ENCODE data around the gene NLRC5. TPM values are rescaled to one million over a fixed set of nuclear protein-coding genes. Genes with fewer than 3 reads are reported as not detected.

Gene NLRC5
- total RNA-seq, 1 experiment from 2014 or later: 2.4 TPM

- no peak overlapping the region for H2AFZ ChIP-seq (ENCODE audit: low read length)
- no peak for TF ChIP-seq CTCF (conservative IDR thresholded peaks at IDR 0.05)
- no peaks in the 10 kb centered on the region for H4K20me1 ChIP-seq (ENCODE audit: control insufficient read depth, insufficient read depth, insufficient read length)
- H3K23me2 ChIP-seq (ENCODE audit: insufficient read length, low read depth, low read length, poor library complexity, severe bottlenecking): no peaks in the 10 kb centered on the region
- H2BK120ac ChIP-seq (ENCODE audit: low read depth, low read length, poor library complexity, severe bottlenecking): no peak overlapping the region
- peaks cover 9 to 18% of the 10 kb centered on the region in 2 experiments for H3K4me1 Mint-ChIP-seq
- H3K27ac Mint-ChIP-seq: no peak overlapping the region
- H3K27me3 Mint-ChIP-seq (ENCODE audit: low read depth): peaks cover 2% of the 10 kb centered on the region
- no peak overlapping the region for H2BK12ac ChIP-seq (ENCODE audit: insufficient read length, low read depth, low read length)
- H3K4me2 ChIP-seq (ENCODE audit: insufficient read depth, insufficient read length, low read length): no peak overlapping the region
- no peak overlapping the region for H3K4ac ChIP-seq (ENCODE audit: low read depth, low read length)
- H3K9ac ChIP-seq (ENCODE audit: extremely low read depth, insufficient read length, low read length): no peak overlapping the region
- H3K56ac ChIP-seq (ENCODE audit: insufficient read length, low read depth, low read length): no peak overlapping the region
- no peaks in the 10 kb centered on the region for H3K79me2 ChIP-seq (ENCODE audit: insufficient read depth, low read length)
- H4K8ac ChIP-seq (replicated peaks; ENCODE audit: insufficient read length, low read depth, low read length): no peak overlapping the region
- no CpG with 5 or more reads among the region's 9 CpGs for WGBS (ENCODE audit: extremely low coverage, insufficient read length, low lambda C conversion rate)
- H4K91ac ChIP-seq (ENCODE audit: insufficient read length, low read depth, low read length): no peak overlapping the region
- no peak overlapping the region for H4K5ac ChIP-seq (ENCODE audit: insufficient read length, low read depth, low read length)
- no peaks in the 10 kb centered on the region for H3K27me3 ChIP-seq (ENCODE audit: insufficient read depth, low read length)
- no peak overlapping the region for H2BK20ac ChIP-seq (ENCODE audit: low read depth, low read length, poor library complexity, severe bottlenecking)
- H3K4me3 Mint-ChIP-seq: no peak overlapping the region
- no peaks in the 10 kb centered on the region for H3K9me3 ChIP-seq (ENCODE audit: control insufficient read depth, low read depth, low read length)
- H2BK5ac ChIP-seq (ENCODE audit: insufficient read length, low read length): no peak overlapping the region
- no peaks in the 10 kb centered on the region; the same call in 1 of the 2 replicates for H3K4me1 ChIP-seq (ENCODE audit: insufficient read depth, low read length)
- H2BK15ac ChIP-seq (ENCODE audit: low read depth, low read length): no peak overlapping the region
- no peak overlapping the region for H3K27ac ChIP-seq (ENCODE audit: insufficient read length, low read depth, low read length)
- H3K79me1 ChIP-seq (ENCODE audit: insufficient read depth, low read depth, low read length, poor library complexity, severe bottlenecking): no peaks in the 10 kb centered on the region
- H3K23ac ChIP-seq (ENCODE audit: insufficient read length, low read depth, low read length): no peak overlapping the region
- H3K9me3 Mint-ChIP-seq: no peaks in the 10 kb centered on the region; a peak in 1 of 5 replicates
- H3K14ac ChIP-seq (ENCODE audit: insufficient read depth, low read length): no peak overlapping the region
- no peak for DNase-seq
- H3K36me3 Mint-ChIP-seq (ENCODE audit: insufficient read depth in 1 of 3, low read depth in 3 of 3): no peaks in the 10 kb centered on the region
- H3T11ph ChIP-seq (ENCODE audit: low read length): no peak overlapping the region
- no peak overlapping the region for H3K18ac ChIP-seq (ENCODE audit: insufficient read length, low read depth, low read length)
- H2AK5ac ChIP-seq (ENCODE audit: insufficient read length, low read length): no peak overlapping the region
Observed at GRCh38 chr16:57053206-57053605, 63.8 kb downstream of the NLRC5 start.

All from H9 (cell line).